GM19455 (cell line): ENCODE data around the gene NUP62.
"Not testable (repeated sequence)": the region's sequence is repeated elsewhere in the genome, so short reads cannot be mapped to it uniquely, and the experiment has no call there.

Source experiments
- ATAC-seq: cut with Tn5 transposase; IDR thresholded peaks from one replicate; pipeline ENCODE4 v1.9.1; 2021; ENCODE audit not compliant: unreplicated experiment

The NUP62 gene

DNA sequence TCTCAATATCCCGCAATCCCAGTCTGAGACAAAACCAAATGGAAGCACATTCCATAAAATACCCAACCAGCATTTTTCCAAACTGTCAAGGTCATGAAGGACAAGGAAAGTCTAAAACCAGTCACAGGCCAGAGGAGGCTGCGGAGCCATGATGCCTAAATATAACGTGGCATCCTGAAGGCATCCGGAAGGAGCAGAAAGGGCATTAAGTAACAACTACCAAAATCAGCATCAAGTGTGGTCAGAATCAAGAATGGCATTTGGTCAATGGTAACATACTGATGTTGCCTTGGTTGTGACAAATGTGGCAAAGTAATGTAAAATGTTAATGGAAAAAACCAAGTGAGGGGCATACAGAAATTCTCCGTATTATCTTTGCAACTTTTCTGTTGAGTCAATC lies 3.8 kb downstream of the NUP62 start:
- ATAC-seq: no peak

DNA sequence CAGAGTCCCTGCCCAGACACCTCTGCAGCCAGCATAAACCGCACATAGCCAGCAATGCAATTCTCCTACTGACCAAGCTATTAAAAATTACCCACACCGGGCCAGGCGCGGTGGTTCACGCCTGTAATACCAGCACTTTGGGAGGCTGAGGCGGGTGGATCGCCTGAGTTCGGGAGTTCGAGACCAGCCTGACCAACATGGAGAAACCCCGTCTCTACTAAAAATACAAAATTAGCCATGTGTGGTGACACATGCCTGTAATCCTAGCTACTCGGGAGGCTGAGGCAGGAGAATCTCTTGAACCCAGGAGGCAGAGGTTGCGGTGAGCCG lies 4.5 kb downstream of the NUP62 start:
- ATAC-seq: not testable (repeated sequence)

DNA sequence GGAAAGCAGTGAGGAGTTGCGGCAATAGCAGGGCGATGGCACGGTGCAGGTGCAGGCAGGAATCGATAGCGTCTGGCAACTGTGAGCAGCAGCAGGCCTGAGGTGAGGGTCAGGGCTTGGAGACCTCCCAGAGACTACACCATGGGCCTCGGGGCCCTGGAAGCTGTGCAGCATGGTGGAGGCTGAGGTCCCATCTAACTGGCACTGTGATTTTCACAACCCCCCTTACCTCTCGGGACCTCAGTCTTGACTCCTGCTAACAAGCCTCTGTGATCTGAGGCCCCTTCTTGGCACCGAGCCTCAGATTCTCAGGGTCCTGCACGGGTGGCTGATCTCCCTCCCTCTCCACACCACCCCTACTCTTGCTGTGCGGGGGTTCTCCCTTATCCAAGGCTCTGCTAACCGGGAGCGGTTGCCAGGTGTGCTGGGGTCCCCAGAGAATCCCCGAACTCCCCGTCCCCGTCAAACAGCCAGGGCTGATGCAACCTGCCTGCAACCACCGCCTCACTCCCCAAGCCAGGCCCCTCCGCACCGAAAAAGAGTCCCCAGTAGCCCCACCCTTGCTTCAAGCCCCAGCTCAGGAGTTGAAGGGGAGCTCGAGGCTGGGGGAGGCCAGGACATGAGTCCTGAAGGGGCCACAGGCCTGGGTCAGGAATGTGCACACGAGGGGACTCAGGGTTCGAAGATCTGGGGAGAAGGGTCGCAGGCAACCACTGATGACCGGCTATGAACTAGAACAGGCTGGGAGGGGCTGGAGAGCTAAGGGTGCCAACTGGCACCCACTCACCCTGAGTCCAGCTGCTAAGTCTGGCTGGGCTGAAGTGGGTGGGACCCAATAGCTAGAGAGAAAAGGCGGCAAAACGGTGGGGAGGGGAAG lies 5.1 kb downstream of the NUP62 start:
- no peak for ATAC-seq

DNA sequence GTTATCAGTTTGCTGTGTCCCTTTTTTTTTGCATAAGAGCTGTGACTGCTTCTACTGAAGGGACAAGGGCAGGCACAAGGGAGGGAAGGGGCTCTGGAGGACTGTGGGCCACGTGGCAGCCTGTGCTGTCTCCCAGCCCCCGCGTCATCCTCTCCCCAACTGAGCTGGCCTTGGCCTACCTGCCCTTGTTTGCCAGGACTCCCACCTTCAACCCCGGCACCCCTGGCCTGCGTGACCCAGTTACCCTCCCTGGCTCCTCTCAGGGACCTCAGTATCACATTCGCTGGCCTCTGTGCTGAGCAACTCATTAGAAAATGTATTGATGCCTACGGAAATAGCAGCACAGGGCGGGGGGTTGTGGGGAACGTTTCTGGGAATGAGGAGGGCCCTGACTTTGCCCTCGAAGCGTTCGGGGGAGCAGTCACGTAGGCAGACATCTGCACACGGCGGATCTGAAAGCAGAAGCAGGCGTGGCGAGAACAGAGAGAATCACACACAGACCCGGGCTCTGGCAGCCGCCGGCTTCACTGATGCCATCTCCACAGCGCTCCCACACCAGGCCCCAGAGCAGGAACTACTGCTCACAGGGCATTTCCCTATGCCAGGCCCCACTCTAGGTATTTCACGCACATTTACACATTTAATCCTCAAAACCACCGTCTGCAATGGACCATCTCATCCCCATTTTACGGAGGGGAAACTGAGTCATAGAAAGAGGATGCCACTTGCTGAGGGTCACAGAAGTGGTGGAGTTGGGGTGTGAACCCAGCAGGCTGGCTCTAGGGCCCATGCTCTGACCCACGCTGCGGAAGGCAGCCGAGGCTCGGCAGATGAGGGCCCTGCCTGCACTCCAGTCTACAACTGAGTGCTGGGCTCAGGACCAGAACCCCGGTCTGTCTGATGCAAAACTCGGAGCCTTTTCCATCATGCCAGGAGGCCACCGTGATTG lies 6.0 kb downstream of the NUP62 start:
- ATAC-seq: no peak

- ATAC-seq: no peak
These were observed 7.2 kb downstream of the NUP62 start for GRCh38 chr19:49921871-49922795.

- no peak for ATAC-seq
These were observed 8.5 kb downstream of the NUP62 start for GRCh38 chr19:49920624-49921363.

GRCh38 chr19:49918089-49918488 lies 11.2 kb downstream of the NUP62 start:
- no peak for ATAC-seq

GRCh38 chr19:49916839-49917733 lies 12.2 kb downstream of the NUP62 start:
- ATAC-seq: no peak

DNA sequence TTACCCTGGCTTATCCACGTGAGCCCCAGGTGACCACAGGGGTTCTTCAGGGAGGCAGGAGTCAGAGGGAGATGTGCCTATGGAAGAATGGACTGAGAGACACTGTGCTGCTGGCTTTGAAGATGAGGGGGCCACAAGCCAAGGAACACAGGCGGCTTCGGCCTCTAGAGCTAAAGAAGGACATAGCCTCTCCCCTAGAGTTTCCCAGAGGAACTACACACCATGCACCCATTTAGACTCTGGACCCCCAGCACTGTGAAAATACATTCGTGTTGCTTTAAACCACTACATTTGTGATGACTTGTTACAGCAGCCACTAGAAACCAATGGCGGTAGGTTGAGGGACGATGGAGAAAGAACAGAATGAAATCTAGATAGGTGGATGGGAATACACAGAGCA lies 14.0 kb downstream of the NUP62 start:
- no peak for ATAC-seq

DNA sequence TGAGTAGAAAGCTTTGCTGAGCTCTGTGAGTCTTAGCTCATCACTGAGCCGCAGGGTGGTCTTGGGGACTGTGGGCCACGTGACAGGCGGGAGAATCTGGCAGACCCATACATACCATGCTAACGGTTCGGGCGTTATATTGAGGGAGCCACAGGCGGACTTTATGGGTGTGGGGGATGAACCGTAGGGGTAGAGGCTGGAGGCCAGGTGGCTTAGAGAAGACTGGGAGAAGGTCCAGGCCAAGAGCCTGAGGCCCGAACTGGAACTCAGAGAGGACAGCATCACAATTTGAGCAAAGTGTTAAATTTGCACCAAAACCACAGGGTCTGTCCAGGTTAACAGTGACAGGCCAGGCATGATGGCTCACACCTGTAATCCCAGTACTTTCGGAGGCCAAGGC lies 15.6 kb downstream of the NUP62 start:
- ATAC-seq: no peak

DNA sequence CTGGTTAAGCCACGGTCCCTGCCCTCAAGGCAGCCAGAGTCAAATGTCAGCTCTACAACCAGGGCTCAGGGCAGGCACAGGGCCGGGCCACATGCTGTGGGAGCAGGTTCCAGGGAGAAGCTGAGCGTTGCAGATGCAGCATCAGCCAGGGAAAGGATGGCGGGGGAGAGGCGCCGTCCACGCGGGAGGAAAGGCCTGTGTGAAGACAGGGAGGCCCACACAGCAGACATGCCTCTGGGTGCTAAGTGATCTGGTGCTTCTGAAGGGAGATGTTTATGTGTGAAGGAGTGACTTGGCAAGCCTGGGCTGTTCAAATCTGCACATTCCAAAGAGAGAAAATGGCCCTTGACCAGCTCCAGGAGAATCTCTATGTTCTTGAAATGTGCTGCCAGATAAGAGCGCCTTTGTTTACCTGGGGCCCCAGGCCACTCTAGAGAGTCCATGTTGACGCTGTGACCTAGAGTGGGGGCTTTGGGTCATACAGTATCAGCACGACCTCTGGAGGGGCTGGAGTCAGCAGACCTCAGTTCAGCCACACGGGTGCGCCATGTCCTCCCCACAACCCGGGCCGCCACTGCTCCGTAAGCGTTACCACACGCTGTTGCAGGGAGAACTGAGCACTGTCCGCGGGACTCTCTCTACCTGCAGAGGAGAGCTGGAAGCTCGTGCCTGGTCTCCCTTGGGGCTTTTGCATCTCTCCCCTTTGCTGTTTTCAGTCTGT lies 16.2 kb downstream of the NUP62 start:
- ATAC-seq: no peak

- ATAC-seq: no peak
These were observed 17.7 kb downstream of the NUP62 start for GRCh38 chr19:49911381-49912145.

- no peak for ATAC-seq
These were observed 19.1 kb downstream of the NUP62 start for GRCh38 chr19:49910179-49910578.

DNA sequence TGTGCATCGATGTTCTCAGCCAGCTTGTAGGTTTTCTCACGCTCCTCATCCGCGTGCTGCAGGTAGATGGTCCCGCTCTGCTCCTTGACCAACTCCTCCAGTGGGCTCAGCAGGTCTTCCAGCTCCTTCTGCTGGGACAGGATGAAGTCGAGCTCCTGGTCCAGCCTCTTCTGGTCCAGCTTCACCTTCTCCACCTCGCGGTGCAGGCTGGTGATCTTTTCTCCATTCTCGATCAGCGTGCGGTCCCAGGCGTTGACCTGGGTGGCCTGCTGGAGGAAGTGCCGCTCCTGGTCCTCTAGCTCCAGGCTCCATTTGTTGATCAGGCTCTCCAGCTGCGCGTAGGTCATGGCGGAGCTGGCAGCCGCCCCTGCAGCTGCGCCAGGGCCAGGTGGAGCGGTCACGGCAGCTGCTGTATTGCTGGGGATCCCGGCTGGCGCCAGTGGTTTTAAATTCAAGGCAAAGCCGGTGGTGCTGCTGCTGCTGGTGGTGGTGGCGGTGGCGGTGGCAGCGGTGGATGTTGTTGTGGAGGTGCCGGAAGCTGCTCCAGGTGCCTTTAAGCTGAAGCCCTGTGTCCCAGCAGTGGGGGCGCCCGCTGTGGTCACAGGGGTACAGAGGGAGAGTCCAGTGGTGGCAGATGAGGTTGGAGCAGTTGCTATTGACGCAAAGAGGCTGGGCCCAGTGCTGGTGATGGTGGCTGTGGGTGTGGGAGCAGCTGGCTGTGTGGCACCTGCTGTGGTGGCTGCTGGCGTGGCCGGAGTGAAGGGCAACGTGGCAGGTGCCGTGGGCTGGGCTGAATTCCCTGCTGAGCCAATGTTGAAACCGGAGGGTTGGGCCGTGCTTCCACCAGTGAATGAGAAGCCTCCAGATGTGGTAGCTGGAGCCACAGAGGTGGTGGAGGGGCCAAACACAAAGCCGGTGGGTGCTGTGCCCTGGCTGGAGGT lies 20.6 kb downstream of the NUP62 start:
- ATAC-seq: no peak

DNA sequence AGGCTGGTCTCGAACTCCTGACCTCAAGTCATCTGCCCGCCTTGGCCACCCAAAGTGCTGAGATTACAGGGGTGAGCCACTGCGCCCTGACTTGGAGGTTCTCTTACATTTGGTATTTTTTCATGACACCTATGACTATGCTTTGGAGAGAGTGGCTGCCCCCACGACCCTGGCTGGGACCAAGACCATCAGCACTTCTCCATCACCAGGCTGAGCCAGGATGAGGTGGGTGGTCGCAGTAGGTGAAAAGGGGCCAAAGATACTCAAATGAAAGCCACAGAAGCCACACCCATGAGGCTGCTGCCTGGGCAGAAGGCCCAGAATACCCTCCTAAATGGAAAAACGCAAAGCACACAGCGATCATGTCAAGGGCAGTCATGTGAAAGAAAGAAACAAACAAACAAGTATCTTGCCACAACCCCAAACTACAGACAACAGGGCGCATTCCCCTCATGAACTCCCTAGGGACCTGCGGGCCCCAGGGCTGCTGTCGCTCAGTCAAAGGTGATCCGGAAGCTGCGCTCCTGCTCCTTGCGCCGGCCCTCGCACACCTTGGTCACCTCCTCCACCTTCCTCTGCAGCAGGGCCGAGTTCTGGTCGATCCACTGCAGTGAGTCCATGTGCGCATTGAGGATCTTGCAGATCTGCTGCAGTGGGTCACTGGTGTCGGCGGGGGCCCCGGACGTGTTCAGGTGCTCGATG lies 21.4 kb downstream of the NUP62 start:
- ATAC-seq: no peak

DNA sequence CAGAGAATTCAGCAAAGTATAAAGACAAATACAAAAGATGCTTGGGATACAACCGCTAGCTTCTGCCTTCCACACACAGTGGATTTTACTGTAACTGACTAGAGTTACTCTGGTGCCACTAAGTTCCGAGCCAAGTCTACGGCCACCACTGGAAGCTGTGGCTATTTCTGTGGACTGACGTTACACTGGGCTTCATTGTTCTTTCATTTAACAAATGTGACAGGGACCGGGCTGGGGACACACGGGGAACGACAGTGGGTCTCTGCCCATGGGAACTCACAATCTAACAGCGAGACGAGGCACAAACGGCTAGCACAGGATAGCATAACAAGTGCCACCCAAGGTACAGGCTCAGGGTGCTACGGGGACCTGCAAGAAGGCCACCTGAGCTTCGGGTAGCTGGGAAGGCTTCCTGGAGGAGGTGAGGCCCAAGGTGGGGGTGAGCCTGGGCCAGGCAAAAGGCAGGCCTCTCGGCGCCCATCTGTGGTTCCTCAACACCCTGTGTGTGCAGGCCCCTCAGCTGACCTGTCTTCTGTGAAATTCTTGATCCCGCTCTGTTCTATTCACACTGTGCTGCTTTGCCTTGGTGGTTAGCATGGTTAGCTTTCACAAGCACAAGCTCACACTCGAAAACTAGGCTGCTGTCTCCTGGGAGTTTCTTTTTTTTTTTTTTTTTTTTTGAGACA lies 22.3 kb downstream of the NUP62 start:
- no peak for ATAC-seq
